ENCODE measurements around the gene C19orf81.

DNA sequence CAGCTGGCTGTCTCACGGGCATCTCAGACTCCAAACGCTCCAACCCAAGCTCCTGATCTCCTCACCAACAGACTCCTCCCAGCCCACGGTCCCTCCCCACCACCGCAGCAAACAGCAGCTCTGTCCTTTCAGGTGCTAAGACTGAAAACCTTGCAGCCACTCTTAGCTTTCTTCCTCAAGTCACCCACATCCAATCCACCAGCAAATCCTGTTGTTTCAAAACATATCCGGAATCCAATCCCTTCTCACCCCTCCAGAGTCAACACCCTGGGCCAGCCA is 20.8 kb downstream of the C19orf81 start:
- TF ChIP-seq EGR1 (IDR thresholded peaks at IDR 0.05; ENCODE audit: low read depth) (no peak), ZNF274 (IDR thresholded peaks at IDR 0.05; ENCODE audit: low read depth, low read length) (no peak), CTCF (IDR thresholded peaks at IDR 0.05 in 2 of 3, conservative IDR thresholded peaks at IDR 0.05 in 1 of 3; ENCODE audit: borderline replicate concordance in 1 of 3, insufficient read depth in 1 of 3, low read depth in 2 of 3, low read length in 2 of 3) (no peak), YY1 (IDR thresholded peaks at IDR 0.05; ENCODE audit: extremely low read depth, insufficient replicate concordance, low read depth, low read length) (no peak), POLR2AphosphoS5 (IDR thresholded peaks at IDR 0.05; ENCODE audit: low read depth, low read length) (no peak), RAD21 (IDR thresholded peaks at IDR 0.05; ENCODE audit: low read depth) (no peak), EZH2 (IDR thresholded peaks at IDR 0.05) (no peak), POLR2A (IDR thresholded peaks at IDR 0.05; ENCODE audit: borderline replicate concordance, extremely low read depth, insufficient read depth, insufficient read length) (no peak), SIN3A (IDR thresholded peaks at IDR 0.05; ENCODE audit: low read depth) (no peak), ZFX (IDR thresholded peaks at IDR 0.05) (no peak), SP1 (IDR thresholded peaks at IDR 0.05; ENCODE audit: low read depth) (no peak), ELF1 (IDR thresholded peaks at IDR 0.05; ENCODE audit: borderline replicate concordance, low read depth) (no peak)
- TF ChIP-seq, protein P1, sequence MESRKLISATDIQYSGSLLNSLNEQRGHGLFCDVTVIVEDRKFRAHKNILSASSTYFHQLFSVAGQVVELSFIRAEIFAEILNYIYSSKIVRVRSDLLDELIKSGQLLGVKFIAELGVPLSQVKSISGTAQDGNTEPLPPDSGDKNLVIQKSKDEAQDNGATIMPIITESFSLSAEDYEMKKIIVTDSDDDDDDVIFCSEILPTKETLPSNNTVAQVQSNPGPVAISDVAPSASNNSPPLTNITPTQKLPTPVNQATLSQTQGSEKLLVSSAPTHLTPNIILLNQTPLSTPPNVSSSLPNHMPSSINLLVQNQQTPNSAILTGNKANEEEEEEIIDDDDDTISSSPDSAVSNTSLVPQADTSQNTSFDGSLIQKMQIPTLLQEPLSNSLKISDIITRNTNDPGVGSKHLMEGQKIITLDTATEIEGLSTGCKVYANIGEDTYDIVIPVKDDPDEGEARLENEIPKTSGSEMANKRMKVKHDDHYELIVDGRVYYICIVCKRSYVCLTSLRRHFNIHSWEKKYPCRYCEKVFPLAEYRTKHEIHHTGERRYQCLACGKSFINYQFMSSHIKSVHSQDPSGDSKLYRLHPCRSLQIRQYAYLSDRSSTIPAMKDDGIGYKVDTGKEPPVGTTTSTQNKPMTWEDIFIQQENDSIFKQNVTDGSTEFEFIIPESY (IDR thresholded peaks at IDR 0.05; ENCODE audit: extremely low read depth, insufficient replicate concordance, low read length): no peak

Data from HCT116 (cell line).